ENCODE results near the gene FHOD1.

DNA sequence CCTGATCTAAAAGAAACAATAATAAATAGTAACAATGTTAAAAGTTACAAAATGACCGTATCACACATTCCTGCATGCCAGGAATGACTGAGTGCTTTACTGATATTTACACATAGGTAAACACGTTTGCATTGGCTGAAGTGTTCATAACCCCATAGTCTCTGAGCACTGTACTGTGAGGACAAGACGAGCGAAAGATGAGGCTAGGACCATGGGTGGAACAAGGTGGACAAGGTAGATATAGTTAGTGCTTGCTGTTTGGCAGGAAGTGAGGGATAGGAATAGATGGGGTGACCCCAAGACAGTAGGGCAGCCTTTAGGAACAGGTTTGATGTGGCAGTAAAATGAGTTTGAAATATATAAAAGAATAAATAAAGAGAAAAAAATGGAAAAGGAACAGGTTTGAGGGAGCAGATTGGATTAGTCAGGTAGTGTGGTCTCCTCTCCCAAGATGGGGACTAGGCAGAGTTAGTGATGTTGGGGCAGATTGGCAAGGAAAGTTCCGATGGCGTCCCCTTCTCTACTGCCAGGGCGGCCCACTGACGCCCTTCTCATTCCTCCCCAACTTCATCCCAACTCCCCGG is 55.8 kb downstream of the FHOD1 start:
- TF ChIP-seq, protein P1, sequence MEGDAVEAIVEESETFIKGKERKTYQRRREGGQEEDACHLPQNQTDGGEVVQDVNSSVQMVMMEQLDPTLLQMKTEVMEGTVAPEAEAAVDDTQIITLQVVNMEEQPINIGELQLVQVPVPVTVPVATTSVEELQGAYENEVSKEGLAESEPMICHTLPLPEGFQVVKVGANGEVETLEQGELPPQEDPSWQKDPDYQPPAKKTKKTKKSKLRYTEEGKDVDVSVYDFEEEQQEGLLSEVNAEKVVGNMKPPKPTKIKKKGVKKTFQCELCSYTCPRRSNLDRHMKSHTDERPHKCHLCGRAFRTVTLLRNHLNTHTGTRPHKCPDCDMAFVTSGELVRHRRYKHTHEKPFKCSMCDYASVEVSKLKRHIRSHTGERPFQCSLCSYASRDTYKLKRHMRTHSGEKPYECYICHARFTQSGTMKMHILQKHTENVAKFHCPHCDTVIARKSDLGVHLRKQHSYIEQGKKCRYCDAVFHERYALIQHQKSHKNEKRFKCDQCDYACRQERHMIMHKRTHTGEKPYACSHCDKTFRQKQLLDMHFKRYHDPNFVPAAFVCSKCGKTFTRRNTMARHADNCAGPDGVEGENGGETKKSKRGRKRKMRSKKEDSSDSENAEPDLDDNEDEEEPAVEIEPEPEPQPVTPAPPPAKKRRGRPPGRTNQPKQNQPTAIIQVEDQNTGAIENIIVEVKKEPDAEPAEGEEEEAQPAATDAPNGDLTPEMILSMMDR (IDR thresholded peaks at IDR 0.05), result no peak
- TF ChIP-seq POLR2AphosphoS5 (IDR thresholded peaks at IDR 0.05), result no peak
- no peak for TF ChIP-seq EP300 (IDR thresholded peaks at IDR 0.05)

All from suprapubic skin (tissue), 4 donors.